NCI-H2029 treated with DMSO at 0.1 percent for 48 hours (cell line): ENCODE measurements around the gene SLC27A6.
"Not testable (repeated sequence)": the region's sequence is repeated elsewhere in the genome, so short reads cannot be mapped to it uniquely, and the experiment has no call there.

Experiments
- DNase-seq: peaks from one replicate; lab custom pipeline; 2025; lab: John Stamatoyannopoulos, UW

The SLC27A6 gene

DNA sequence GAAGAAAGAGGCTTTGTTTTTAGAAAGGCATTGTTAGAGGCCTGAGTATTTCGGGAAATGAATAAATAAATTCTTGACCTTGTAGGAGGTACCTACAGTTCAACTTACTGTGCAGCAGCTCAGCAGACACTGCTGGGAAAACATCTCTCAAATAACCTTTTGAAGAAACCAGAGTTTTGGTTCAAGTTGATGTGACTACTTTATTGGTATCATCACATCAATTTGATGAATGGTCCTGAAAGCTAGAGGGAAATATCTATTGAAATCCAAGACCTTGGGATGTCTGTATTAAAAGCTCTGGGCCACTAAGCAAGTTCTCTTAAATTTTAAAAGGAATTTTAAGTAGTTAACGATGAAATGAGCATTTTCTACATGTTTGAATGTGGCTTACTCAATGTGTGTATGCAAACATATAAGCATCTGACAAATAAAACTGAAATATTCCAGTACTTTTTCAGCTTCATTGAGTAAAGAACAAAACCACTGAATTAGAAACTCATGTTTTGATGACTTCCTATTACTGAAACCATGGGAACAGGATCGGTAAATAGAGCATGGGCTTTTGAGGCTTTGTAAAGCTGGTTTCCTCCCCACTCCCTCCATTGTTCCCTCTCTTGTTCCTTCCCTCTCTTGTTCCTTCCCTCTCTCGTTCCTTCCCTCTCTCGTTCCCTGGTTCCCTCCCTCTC is 36.7 kb downstream of the SLC27A6 start:
- DNase-seq: no peak

DNA sequence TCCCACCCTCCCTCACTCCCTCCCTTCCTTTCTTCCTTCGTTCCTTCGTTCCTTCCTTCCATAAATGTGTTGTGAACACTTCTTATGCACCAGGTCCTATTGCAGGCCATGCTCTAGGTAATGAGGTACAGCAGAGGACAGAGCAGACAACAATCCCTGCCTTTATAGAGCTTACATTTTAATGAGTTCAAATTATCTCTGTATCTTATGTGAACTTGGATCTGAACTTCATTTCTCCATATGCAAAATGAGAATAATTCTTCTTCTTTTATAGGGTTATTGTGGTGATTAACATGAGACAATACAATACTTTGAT is 37.2 kb downstream of the SLC27A6 start:
- DNase-seq: no peak

- DNase-seq: no peak
Observed at GRCh38 chr5:129003232-129003631, 37.9 kb downstream of the SLC27A6 start.

- no peak for DNase-seq
Observed at GRCh38 chr5:129014185-129014584, 48.9 kb downstream of the SLC27A6 start.

DNA sequence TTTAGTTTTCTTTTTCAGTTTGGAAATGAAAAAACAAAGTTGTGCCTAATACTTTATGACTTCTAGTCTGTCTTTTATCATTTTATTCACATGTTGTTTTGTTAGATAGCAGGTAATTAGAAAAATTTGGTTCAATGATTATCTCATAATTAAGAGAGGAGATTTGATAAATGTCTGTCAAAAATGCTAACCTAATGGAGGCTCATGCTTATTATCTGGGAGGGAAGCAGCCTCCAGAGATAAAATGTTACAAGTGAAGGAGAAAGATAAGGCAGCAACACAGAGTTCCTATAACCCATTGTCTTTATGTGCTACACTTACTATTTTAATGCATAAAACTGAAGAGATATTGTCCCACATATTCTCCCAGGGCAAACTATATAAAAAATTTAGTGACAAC is 53.5 kb downstream of the SLC27A6 start:
- no peak for DNase-seq

- no peak for DNase-seq
Observed at GRCh38 chr5:129019401-129019908, 54.2 kb downstream of the SLC27A6 start.

DNA sequence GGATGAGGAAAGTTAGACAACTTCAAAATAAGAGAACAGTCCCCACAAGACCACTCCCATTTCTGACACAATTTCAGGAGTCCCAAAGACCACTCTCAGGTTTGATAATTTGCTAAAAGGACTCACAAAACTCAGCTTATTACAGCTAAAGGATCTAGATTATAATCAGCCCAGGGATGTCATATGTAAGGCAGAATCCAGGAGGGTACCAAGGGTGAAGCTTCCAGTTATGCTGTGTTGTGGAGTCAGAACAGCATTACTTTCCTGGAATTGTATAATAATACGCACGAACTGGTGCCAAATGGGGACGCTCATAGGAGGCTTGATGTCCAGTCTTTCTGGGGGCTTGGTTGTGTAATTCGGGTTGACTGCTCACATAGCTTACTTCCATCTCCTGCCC is 55.4 kb downstream of the SLC27A6 start:
- DNase-seq: no peak

DNA sequence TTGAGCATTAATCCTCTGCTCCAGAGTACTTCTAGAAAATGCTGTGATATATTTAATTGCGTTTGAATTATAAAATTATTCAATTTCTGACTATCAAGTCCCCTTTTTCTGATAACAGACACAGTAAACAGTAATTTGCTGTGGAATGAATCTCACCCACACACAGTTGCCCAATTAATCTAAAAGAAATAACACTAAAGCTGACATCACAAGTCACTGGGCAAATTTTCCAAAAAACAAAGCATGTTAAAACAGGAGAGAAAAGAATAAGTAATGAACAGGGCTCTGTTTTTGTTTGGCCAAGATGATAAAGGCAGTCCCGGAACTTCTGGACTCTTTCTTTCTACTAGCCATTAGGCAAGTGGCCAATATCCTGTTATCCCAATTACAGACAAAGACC is 56.5 kb downstream of the SLC27A6 start:
- DNase-seq: no peak

GRCh38 chr5:129022599-129022998 is 57.3 kb downstream of the SLC27A6 start:
- DNase-seq: no peak

- DNase-seq: no peak
Observed at GRCh38 chr5:129027260-129027659, 62.0 kb downstream of the SLC27A6 start.

- no peak for DNase-seq
Observed at GRCh38 chr5:129031886-129032683, 66.8 kb downstream of the SLC27A6 start.

GRCh38 chr5:129036257-129036656 is 71.0 kb downstream of the SLC27A6 start:
- DNase-seq: not testable (repeated sequence)

GRCh38 chr5:129041196-129041881 is 76.1 kb downstream of the SLC27A6 start:
- no peak for DNase-seq

DNA sequence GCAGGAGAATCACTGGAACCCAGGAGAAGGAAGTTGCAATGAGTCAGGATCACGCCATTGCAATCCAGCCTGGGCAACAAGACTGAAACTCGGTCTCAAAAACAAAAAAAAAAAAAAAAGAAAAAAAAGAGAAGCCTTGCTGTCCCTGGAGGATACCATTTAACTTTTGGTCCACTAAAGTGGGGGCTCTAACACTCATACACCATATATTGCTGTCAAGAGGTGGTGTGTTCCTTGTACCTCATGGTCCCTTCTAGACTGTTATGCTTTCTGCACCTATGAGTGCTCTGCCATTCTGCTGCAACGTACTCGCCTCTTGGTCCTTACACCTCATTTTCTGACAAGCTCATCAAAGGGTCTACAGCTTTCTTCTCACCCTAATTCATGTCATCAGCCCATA is 77.0 kb downstream of the SLC27A6 start:
- no peak for DNase-seq

DNA sequence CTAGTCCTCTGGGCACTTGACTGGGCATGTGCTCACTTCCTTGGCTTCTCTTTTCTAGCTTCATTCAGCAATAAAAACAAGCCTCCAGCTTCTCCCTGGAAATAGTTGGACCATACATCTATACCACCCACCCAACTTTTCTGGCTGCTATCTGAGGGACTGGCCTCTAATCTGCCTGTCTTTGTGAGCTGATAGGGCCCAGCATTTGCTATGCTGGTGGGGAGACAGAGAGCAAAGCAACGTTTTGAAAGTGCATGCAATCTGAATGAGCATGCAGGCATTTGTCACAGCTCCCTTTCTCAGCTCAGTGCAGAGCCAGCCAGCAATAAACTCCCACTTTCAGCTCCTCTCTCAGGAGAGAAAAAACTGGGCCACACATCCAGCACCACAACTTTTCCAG is 78.6 kb downstream of the SLC27A6 start:
- no peak for DNase-seq

DNA sequence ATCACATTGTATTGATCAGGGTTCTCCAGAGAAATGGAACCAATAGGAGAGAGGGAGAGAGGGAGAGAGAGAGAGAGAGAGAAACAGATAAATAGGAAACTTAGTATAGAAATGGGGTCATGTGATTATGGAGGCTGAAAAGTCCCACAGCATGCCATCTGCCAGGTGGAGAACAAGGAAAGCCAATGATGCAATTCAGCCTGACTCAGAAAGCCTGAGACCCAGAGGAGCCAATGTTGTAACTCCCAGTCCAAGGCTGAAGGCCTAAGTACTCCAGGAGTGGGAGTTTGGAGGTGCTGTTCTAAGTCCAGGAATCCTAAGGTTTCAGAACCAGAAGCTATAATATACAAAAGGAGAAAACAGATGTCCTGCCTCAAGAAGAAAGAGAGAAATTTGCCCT is 80.9 kb downstream of the SLC27A6 start:
- no peak for DNase-seq

DNA sequence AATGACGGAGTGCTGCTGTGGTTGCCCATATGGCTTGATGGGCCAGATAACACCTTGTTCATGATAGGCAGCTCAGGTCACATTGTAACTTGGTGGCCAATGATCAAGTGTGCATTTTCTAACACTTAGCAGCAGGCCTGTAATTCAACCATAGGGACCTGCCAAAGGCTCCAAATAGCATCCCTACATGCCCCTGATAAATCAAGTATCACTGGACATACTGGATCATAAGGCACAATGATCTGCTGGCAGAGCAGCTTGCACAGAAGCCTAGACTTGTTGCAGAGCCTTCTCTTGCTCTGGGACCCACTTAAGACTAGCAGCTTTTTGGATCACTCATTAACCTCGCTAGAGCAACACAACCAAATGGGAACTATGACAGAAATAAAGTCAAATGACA is 83.2 kb downstream of the SLC27A6 start:
- DNase-seq: no peak

- no peak for DNase-seq
Observed at GRCh38 chr5:129049126-129049799, 84.0 kb downstream of the SLC27A6 start.

GRCh38 chr5:129051283-129051682 is 86.0 kb downstream of the SLC27A6 start:
- no peak for DNase-seq

GRCh38 chr5:129053438-129053837 is 88.2 kb downstream of the SLC27A6 start:
- no peak for DNase-seq

GRCh38 chr5:129057329-129057728 is 92.0 kb downstream of the SLC27A6 start:
- no peak for DNase-seq

DNA sequence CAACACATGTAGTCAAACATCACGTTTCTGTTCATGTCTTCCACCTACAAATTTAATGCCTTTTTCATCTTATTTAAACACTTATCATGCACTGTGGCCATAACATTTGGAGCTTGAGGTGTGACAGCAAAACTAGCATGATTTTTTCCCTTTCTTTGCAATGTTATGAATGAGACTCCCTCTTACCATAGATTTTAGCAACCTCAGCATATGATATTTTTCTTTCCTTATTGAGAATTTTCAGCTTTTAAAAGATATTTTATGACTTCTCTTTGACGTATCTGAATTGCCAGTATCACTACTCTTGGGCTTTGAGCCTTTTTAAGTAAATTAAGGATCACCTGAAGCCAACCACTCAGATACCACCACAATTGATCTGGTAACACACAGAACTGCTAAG is 96.6 kb downstream of the SLC27A6 start:
- DNase-seq: no peak
